K562 (cell line): Measurements from ENCODE around the gene MBD4.

ENCODE experiments used
- COPS2 ChIP-seq: fragments of 450-650 bp; conservative IDR thresholded peaks from 2 replicates; pipeline ENCODE4 v1.6.1; 2016; ENCODE audit warnings: mild to moderate bottlenecking, moderate library complexity
- DACH1 ChIP-seq: fragments of 450-650 bp; IDR thresholded peaks from 2 replicates; pipeline ENCODE4 v1.6.1; 2018; ENCODE audit not compliant: partially characterized antibody
- RCOR1 ChIP-seq, 2 experiments: IDR thresholded peaks; 2 replicates each; pipeline ENCODE4 v1.6.1; 2012; ENCODE audit warnings: low read depth in 2 of 2, low read length in 2 of 2, borderline replicate concordance in 1 of 2, improper control_type of control experiment in 1 of 2
- ZZZ3 ChIP-seq: fragments of 450-650 bp; IDR thresholded peaks from 2 replicates; pipeline ENCODE4 v1.6.1; 2016; ENCODE audit warnings: antibody characterized with exemption, mild to moderate bottlenecking, moderate library complexity

- TF ChIP-seq RCOR1 (IDR thresholded peaks at IDR 0.05; ENCODE audit: borderline replicate concordance in 1 of 2, low read depth in 2 of 2, low read length in 2 of 2): no peak
- no peak for TF ChIP-seq COPS2
- TF ChIP-seq DACH1: no peak
- TF ChIP-seq ZZZ3: no peak
Measured at GRCh38 chr3:129410971-129411370, 28.8 kb downstream of the MBD4 start.
